K562 (cell line): ENCODE measurements around the gene TTC31. TPM values are rescaled to one million over a fixed set of nuclear protein-coding genes. Genes with fewer than 3 reads are reported as not detected.

Experiments used
- CREBBP ChIP-seq: IDR thresholded peaks from one replicate; pipeline ENCODE4 v1.6.1; 2012; ENCODE audit warnings: low read depth, mild to moderate bottlenecking, control low read depth, inconsistent platforms, low read length
- CTCF ChIP-seq, 3 experiments: IDR thresholded peaks in 2 of 3; conservative IDR thresholded peaks in 1 of 3; 2 replicates each; pipeline ENCODE4 v1.5.1; 2011 to 2012; ENCODE audit warnings: low read length in 3 of 3, mild to moderate bottlenecking in 3 of 3, control low read depth in 2 of 3, improper control_type of control experiment in 1 of 3, inconsistent platforms in 1 of 3, low read depth in 1 of 3, mixed read lengths in 1 of 3, moderate library complexity in 1 of 3; ENCODE audit not compliant: insufficient read depth in 2 of 3
- CXXC5 ChIP-seq: fragments of 250-450 bp; sonication (Bioruptor Pico); IDR thresholded peaks from 2 replicates; pipeline ENCODE4 v1.8.0; 2022; ENCODE audit warnings: inconsistent platforms, mild to moderate bottlenecking, moderate library complexity
- E2F6 ChIP-seq, 2 experiments: IDR thresholded peaks; 2 replicates each; pipeline ENCODE4 v1.6.1; 2011; ENCODE audit warnings: borderline replicate concordance in 1 of 2, control low read depth in 1 of 2, low read depth in 1 of 2, low read length in 1 of 2, mild to moderate bottlenecking in 1 of 2, mixed read lengths in 1 of 2, moderate library complexity in 1 of 2; ENCODE audit not compliant: insufficient read depth in 1 of 2, insufficient read length in 1 of 2, poor library complexity in 1 of 2, severe bottlenecking in 1 of 2; ENCODE audit errors: extremely low read depth in 1 of 2
- GABPA ChIP-seq: fragments of 200-800 bp; sonication (Bioruptor generic); conservative IDR thresholded peaks from 2 replicates; pipeline ENCODE4 v1.6.1; 2016; ENCODE audit warnings: low read depth, missing genetic modification characterization, missing compliant biosample characterization
- HNRNPUL1 ChIP-seq: fragments of 200-400 bp; formaldehyde crosslinking; IDR thresholded peaks from 2 replicates; pipeline ENCODE4 v1.6.1; 2017; ENCODE audit warnings: low read length
- IRF2 ChIP-seq: sonication (generic); formaldehyde crosslinking; IDR thresholded peaks from 2 replicates; pipeline ENCODE4 v1.8.1; 2022; ENCODE audit warnings: mild to moderate bottlenecking, missing genetic modification reagents
- KDM2B ChIP-seq: fragments of 250-450 bp; sonication (Bioruptor Pico); IDR thresholded peaks from 2 replicates; pipeline ENCODE4 v1.8.0; 2021; ENCODE audit warnings: mild to moderate bottlenecking, moderate library complexity
- LCOR ChIP-seq: sonication (generic); formaldehyde crosslinking; IDR thresholded peaks from 2 replicates; pipeline ENCODE4 v1.8.0; 2022; ENCODE audit warnings: mild to moderate bottlenecking, missing genetic modification reagents
- MAZ ChIP-seq, 2 experiments: fragments of 450-650 bp in 1 of 2; sonication (generic) in 1 of 2; formaldehyde crosslinking; IDR thresholded peaks in 1 of 2; conservative IDR thresholded peaks in 1 of 2; 2 replicates each; pipeline versions ENCODE4 v1.4.0 to v1.5.0; 2020; ENCODE audit warnings: mild to moderate bottlenecking in 1 of 2, missing genetic modification reagents in 1 of 2
- MYC ChIP-seq, 2 experiments: fragments of 250-450 bp in 1 of 2; sonication (Bioruptor Pico) in 1 of 2; IDR thresholded peaks; 2 replicates each; pipeline versions ENCODE4 v1.5.1 to v1.6.1; 2012 to 2021; ENCODE audit warnings: low read depth in 2 of 2, borderline replicate concordance in 1 of 2, improper control_type of control experiment in 1 of 2, low read length in 1 of 2, mild to moderate bottlenecking in 1 of 2, moderate library complexity in 1 of 2
- NFE2 ChIP-seq: IDR thresholded peaks from 2 replicates; pipeline ENCODE4 v1.6.1; 2014; ENCODE audit warnings: antibody characterized with exemption, low read depth
- OTX1 ChIP-seq: fragments of 450-650 bp; formaldehyde crosslinking; IDR thresholded peaks from 2 replicates; pipeline ENCODE4 v1.4.0; 2022; ENCODE audit warnings: mild to moderate bottlenecking
- PHB ChIP-seq: fragments of 250-450 bp; sonication (Bioruptor Pico); IDR thresholded peaks from 2 replicates; pipeline ENCODE4 v1.5.0; 2021
- PHF20 ChIP-seq: fragments of 450-650 bp; IDR thresholded peaks from 2 replicates; pipeline ENCODE4 v1.6.1; 2018; ENCODE audit not compliant: partially characterized antibody
- POLR2A ChIP-seq: fragments of 450-650 bp; conservative IDR thresholded peaks from 2 replicates; pipeline ENCODE4 v1.6.1; 2016
- SETDB1 ChIP-seq: IDR thresholded peaks from one replicate; pipeline ENCODE4 v1.6.1; 2012; ENCODE audit warnings: low read length, control low read depth, inconsistent platforms
- SREBF1 ChIP-seq: fragments of 150-350 bp; IDR thresholded peaks from 2 replicates; pipeline ENCODE4 v1.6.1; 2014; ENCODE audit warnings: antibody characterized with exemption, low read depth, low read length, borderline replicate concordance
- TAF7 ChIP-seq: fragments of 450-650 bp; IDR thresholded peaks from 2 replicates; pipeline ENCODE4 v1.6.1; 2016; ENCODE audit warnings: missing genetic modification characterization, missing compliant biosample characterization
- TBP ChIP-seq: optimal IDR thresholded peaks from 2 replicates; pipeline ENCODE3; 2011; ENCODE audit warnings: low read depth, low read length, improper control_type of control experiment
- ZKSCAN1 ChIP-seq: fragments of 150-350 bp; IDR thresholded peaks from 2 replicates; pipeline ENCODE4 v1.6.1; 2016; ENCODE audit warnings: low read depth, low read length
- ZNF12 ChIP-seq: sonication (generic); formaldehyde crosslinking; IDR thresholded peaks from 2 replicates; pipeline ENCODE4 v1.4.0; 2020; ENCODE audit warnings: mild to moderate bottlenecking, missing genetic modification reagents
- ZNF217 ChIP-seq: sonication (generic); formaldehyde crosslinking; IDR thresholded peaks from 2 replicates; pipeline ENCODE4 v1.8.0; 2022; ENCODE audit warnings: mild to moderate bottlenecking, missing genetic modification reagents
- ZNF583 ChIP-seq: fragments of 250-450 bp; sonication (Bioruptor Pico); IDR thresholded peaks from 2 replicates; pipeline ENCODE4 v1.4.0; 2020
- ZSCAN32 ChIP-seq: fragments of 450-650 bp; formaldehyde crosslinking; IDR thresholded peaks from 2 replicates; pipeline ENCODE4 v1.4.0; 2020; ENCODE audit warnings: mild to moderate bottlenecking, moderate library complexity
- polyA plus RNA-seq, 8 experiments: library from polyadenylated mRNA; depleted of rRNA in 4 of 8; stranded (reverse) in 5 of 8; unstranded in 3 of 8; fragments of >200 nt; fragmentation: Nextera tagmentation in 2 of 8; fragmentation: Illumina TruSeq in 1 of 8; extraction: Ambion mirVana in 2 of 8; extraction: Trizol in 1 of 8; gene quantifications; 2 replicates each; pipeline versions ENCODE4 v1.2.1 to v1.2.3, GENCODE V29; 2011 to 2014; ENCODE audit warnings: inconsistent platforms in 1 of 8, missing spikeins in 1 of 8
- total RNA-seq, 7 experiments: library from RNA; depleted of rRNA in 6 of 7; stranded (reverse); fragments of >200 nt in 6 of 7; fragmentation: Illumina TruSeq in 2 of 7; extraction: Trizol in 2 of 7; gene quantifications; 2 replicates each; pipeline versions ENCODE4 v1.2.1 to v1.2.3, GENCODE V29; 2011 to 2021; ENCODE audit warnings: low replicate concordance in 1 of 7
- TF ChIP-seq, protein P1 (sequence below): sonication (generic); formaldehyde crosslinking; IDR thresholded peaks from 2 replicates; pipeline ENCODE4 v1.8.1; 2022; ENCODE audit warnings: missing genetic modification reagents

The TTC31 gene
- total and polyA plus RNA-seq, 9 of the 15 experiments (the other 6 are each of a cell fraction or from before 2014, with no cell fraction given): 4.7 to 30.5 (median 15.9) TPM

- TF ChIP-seq GABPA (peak; percentile 56), CXXC5 (CRISPR knock-in tag) (peak; percentile 62), CTCF (IDR thresholded peaks at IDR 0.05 in 2 of 3, conservative IDR thresholded peaks at IDR 0.05 in 1 of 3; ENCODE audit: insufficient read depth in 2 of 3, low read depth in 1 of 3, low read length in 3 of 3) (peak; percentile 37 to 51 (median 42); a peak in 4 of 6 replicates), ZNF217 (CRISPR knock-in tag) (no peak), ZNF583 (CRISPR knock-in tag) (no peak), KDM2B (CRISPR knock-in tag) (no peak), POLR2A (peak; percentile 78), ZNF12 (no peak), HNRNPUL1 (no peak), OTX1 (CRISPR knock-in tag) (no peak), IRF2 (no peak), NFE2 (no peak), SETDB1 (no peak), ZKSCAN1 (0 out of 2 replicates have a peak, but pooled peaks have one; percentile 7), ZSCAN32 (CRISPR knock-in tag) (no peak), SREBF1 (no peak), PHB (no peak), TAF7 (tag) (no peak), MYC (IDR thresholded peaks at IDR 0.05; ENCODE audit: low read depth, low read length) (no peak), MYC (CRISPR knock-in tag; IDR thresholded peaks at IDR 0.05; ENCODE audit: borderline replicate concordance, low read depth) (peak; percentile 51; the same call in 1 of the 2 replicates), PHF20 (peak; percentile 12), MAZ (CRISPR knock-in tag; conservative IDR thresholded peaks at IDR 0.05 in 1 of 2, IDR thresholded peaks at IDR 0.05 in 1 of 2) (peak; percentile 62 to 70), TBP (peak; percentile 34), E2F6 (IDR thresholded peaks at IDR 0.05; ENCODE audit: borderline replicate concordance in 1 of 2, extremely low read depth in 1 of 2, insufficient read depth in 1 of 2, insufficient read length in 1 of 2, low read depth in 1 of 2, low read length in 1 of 2, poor library complexity in 1 of 2, severe bottlenecking in 1 of 2) (peak; percentile 39 to 61), CREBBP (no peak), LCOR (CRISPR knock-in tag) (peak; percentile 53; the same call in 1 of the 2 replicates)
- TF ChIP-seq, protein P1, sequence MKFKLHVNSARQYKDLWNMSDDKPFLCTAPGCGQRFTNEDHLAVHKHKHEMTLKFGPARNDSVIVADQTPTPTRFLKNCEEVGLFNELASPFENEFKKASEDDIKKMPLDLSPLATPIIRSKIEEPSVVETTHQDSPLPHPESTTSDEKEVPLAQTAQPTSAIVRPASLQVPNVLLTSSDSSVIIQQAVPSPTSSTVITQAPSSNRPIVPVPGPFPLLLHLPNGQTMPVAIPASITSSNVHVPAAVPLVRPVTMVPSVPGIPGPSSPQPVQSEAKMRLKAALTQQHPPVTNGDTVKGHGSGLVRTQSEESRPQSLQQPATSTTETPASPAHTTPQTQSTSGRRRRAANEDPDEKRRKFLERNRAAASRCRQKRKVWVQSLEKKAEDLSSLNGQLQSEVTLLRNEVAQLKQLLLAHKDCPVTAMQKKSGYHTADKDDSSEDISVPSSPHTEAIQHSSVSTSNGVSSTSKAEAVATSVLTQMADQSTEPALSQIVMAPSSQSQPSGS (CRISPR knock-in tag): no peak
Measured at GRCh38 chr2:74440378-74441169, 42.3 kb upstream of the TTC31 start (continued).
